Right lobe of liver (tissue), 4 donors: ENCODE measurements around the gene UNC13D.

Experiments used
- CTCF ChIP-seq, 4 donors: fragments of 200-600 bp in 3 of 4; fragments of 450-650 bp in 1 of 4; IDR thresholded peaks; one replicate each; pipeline versions ENCODE4 v1.5.1 to v1.8.0; 2016 to 2022; ENCODE audit warnings: antibody characterized with exemption in 4 of 4, mild to moderate bottlenecking in 2 of 4
- POLR2A ChIP-seq: fragments of 450-650 bp; IDR thresholded peaks from one replicate; pipeline ENCODE4 v1.6.1; 2017; ENCODE audit warnings: antibody characterized with exemption, mild to moderate bottlenecking
- donor health status: DM: no; HTN: no; CAD: no.
- donor health status: DM: no; HTN: no; CAD: no.
- donor health status: DM: no; HTN: yes; CAD: no.

- no peak for TF ChIP-seq CTCF (IDR thresholded peaks at IDR 0.05)
- TF ChIP-seq POLR2A, result no peak
Observed at GRCh38 chr17:75831032-75831571, 13.1 kb downstream of the UNC13D start.
